Liver (tissue), 9 donors: ENCODE results near the gene SIX3. TPM values are rescaled to one million over a fixed set of nuclear protein-coding genes. Genes with fewer than 3 reads are reported as not detected.

Source experiments
- DNase-seq: peaks from one replicate; pipeline ENCODE4 v3.0.0-alpha.2; 2017; ENCODE audit warnings: low spot score
- H3K27ac ChIP-seq, 2 donors: one replicate each; pipeline ENCODE4 v1.7.0; 2013; ENCODE audit warnings: inconsistent platforms in 2 of 2, low read length in 2 of 2, control low read depth in 1 of 2, low read depth in 1 of 2, mild to moderate bottlenecking in 1 of 2
- H3K27me3 ChIP-seq, 4 donors: one replicate each; pipeline versions ENCODE4 v1.6.1 to v1.7.0; 2013; ENCODE audit warnings: low read length in 3 of 4, inconsistent platforms in 1 of 4, mild to moderate bottlenecking in 1 of 4, moderate library complexity in 1 of 4; ENCODE audit not compliant: control insufficient read depth in 4 of 4, insufficient read depth in 4 of 4
- H3K36me3 ChIP-seq, 4 donors: one replicate each; pipeline versions ENCODE4 v1.6.1 to v1.7.0; 2013; ENCODE audit warnings: low read length in 3 of 4, mild to moderate bottlenecking in 3 of 4, low read depth in 1 of 4, moderate library complexity in 1 of 4; ENCODE audit not compliant: control insufficient read depth in 4 of 4, insufficient read depth in 3 of 4
- H3K4me1 ChIP-seq, 4 donors: one replicate each; pipeline versions ENCODE4 v1.6.1 to v1.7.0; 2013; ENCODE audit warnings: low read length in 3 of 4, mild to moderate bottlenecking in 3 of 4, moderate library complexity in 1 of 4; ENCODE audit not compliant: control insufficient read depth in 4 of 4, insufficient read depth in 4 of 4
- H3K4me3 ChIP-seq, 3 donors: one replicate each; pipeline versions ENCODE4 v1.6.1 to v1.7.0; 2013; ENCODE audit warnings: low read length in 3 of 3, control low read depth in 1 of 3, low read depth in 1 of 3, mild to moderate bottlenecking in 1 of 3
- H3K9ac ChIP-seq, 2 donors: one replicate each; pipeline ENCODE4 v1.7.0; 2013; ENCODE audit warnings: low read length in 2 of 2, mild to moderate bottlenecking in 2 of 2, moderate library complexity in 2 of 2, control low read depth in 1 of 2, low read depth in 1 of 2
- H3K9me3 ChIP-seq, 4 donors: one replicate each; pipeline versions ENCODE4 v1.6.1 to v1.7.0; 2013; ENCODE audit warnings: low read length in 3 of 4; ENCODE audit not compliant: control insufficient read depth in 4 of 4
- ATF3 ChIP-seq: IDR thresholded peaks from 2 replicates; pipeline ENCODE4 v1.6.1; 2016; ENCODE audit warnings: antibody characterized with exemption
- CTCF ChIP-seq: fragments of 150-350 bp; IDR thresholded peaks from 2 replicates; pipeline ENCODE4 v1.5.1; 2017; ENCODE audit warnings: improper control_type of control experiment, low read depth, low read length; ENCODE audit not compliant: missing input control
- EGR1 ChIP-seq, 2 donors: IDR thresholded peaks; 2 replicates each; pipeline ENCODE4 v1.6.1; 2016 to 2018; ENCODE audit warnings: antibody characterized with exemption in 2 of 2, low read depth in 2 of 2
- FOXA1 ChIP-seq: IDR thresholded peaks from 2 replicates; pipeline ENCODE4 v1.6.1; 2016; ENCODE audit warnings: antibody characterized with exemption
- FOXA2 ChIP-seq: IDR thresholded peaks from 2 replicates; pipeline ENCODE4 v1.6.1; 2016; ENCODE audit warnings: antibody characterized with exemption
- GABPA ChIP-seq, 2 donors: IDR thresholded peaks in 1 of 2; conservative IDR thresholded peaks in 1 of 2; 2 replicates each; pipeline ENCODE4 v1.6.1; 2016; ENCODE audit warnings: antibody characterized with exemption in 2 of 2, mild to moderate bottlenecking in 1 of 2, moderate library complexity in 1 of 2
- HNF4A ChIP-seq, 2 donors: conservative IDR thresholded peaks; 2 replicates each; pipeline ENCODE4 v1.6.1; 2016; ENCODE audit warnings: antibody characterized with exemption in 2 of 2, mild to moderate bottlenecking in 2 of 2
- HNF4G ChIP-seq: IDR thresholded peaks from 2 replicates; pipeline ENCODE4 v1.6.1; 2016; ENCODE audit warnings: antibody characterized with exemption
- JUND ChIP-seq, 2 donors: IDR thresholded peaks; 2 replicates each; pipeline ENCODE4 v1.6.1; 2016; ENCODE audit warnings: antibody characterized with exemption in 2 of 2
- MAX ChIP-seq: IDR thresholded peaks from 2 replicates; pipeline ENCODE4 v1.6.1; 2016; ENCODE audit warnings: antibody characterized with exemption
- NR2F2 ChIP-seq: IDR thresholded peaks from 2 replicates; pipeline ENCODE4 v1.6.1; 2016; ENCODE audit warnings: antibody characterized with exemption
- RAD21 ChIP-seq, 2 donors: IDR thresholded peaks; 2 replicates each; pipeline ENCODE4 v1.6.1; 2016; ENCODE audit warnings: antibody characterized with exemption in 2 of 2, mild to moderate bottlenecking in 2 of 2
- REST ChIP-seq: IDR thresholded peaks from 2 replicates; pipeline ENCODE4 v1.6.1; 2016; ENCODE audit warnings: antibody characterized with exemption, mild to moderate bottlenecking
- RXRA ChIP-seq, 2 donors: IDR thresholded peaks; 2 replicates each; pipeline ENCODE4 v1.6.1; 2017 to 2018; ENCODE audit warnings: antibody characterized with exemption in 2 of 2, mild to moderate bottlenecking in 1 of 2
- SP1 ChIP-seq: IDR thresholded peaks from 2 replicates; pipeline ENCODE4 v1.6.1; 2018; ENCODE audit warnings: antibody characterized with exemption, mild to moderate bottlenecking
- TAF1 ChIP-seq: conservative IDR thresholded peaks from 2 replicates; pipeline ENCODE4 v1.6.1; 2016; ENCODE audit warnings: antibody characterized with exemption, mild to moderate bottlenecking
- YY1 ChIP-seq: IDR thresholded peaks from 2 replicates; pipeline ENCODE4 v1.6.1; 2016; ENCODE audit warnings: antibody characterized with exemption, mild to moderate bottlenecking
- ZBTB33 ChIP-seq: IDR thresholded peaks from 2 replicates; pipeline ENCODE4 v1.6.1; 2016; ENCODE audit warnings: antibody characterized with exemption
- WGBS: extraction: QIAGEN DNeasy Blood & Tissue Kit; methylation state at CpG from one replicate; pipeline ENCODE4 v1.1.7; 2013; 5-methylcytosine and 5-hydroxymethylcytosine counted together
- polyA plus RNA-seq, 2 donors: library from polyadenylated mRNA; stranded (reverse) in 1 of 2; unstranded in 1 of 2; fragments of 200-250 nt in 1 of 2; fragments of >200 nt in 1 of 2; fragmentation: Nextera tagmentation in 1 of 2; extraction: Ambion mirVana in 1 of 2; gene quantifications; one replicate each; pipeline versions ENCODE4 v1.2.1 to v1.2.3, GENCODE V29; 2013 to 2015
- total RNA-seq, 2 donors: library from RNA; depleted of rRNA; stranded (reverse); fragments of >200 nt; gene quantifications; one replicate each; pipeline ENCODE4 v1.2.3, GENCODE V29; 2014
- donor health status: healthy.
- donor health status: healthy.
- donor health status: healthy.
- donor health status: healthy.
- donor health status: healthy.

SIX3 gene
- total and polyA plus RNA-seq, 4 donors = not detected

GRCh38 chr2:44965684-44966083 is 24.2 kb downstream of the SIX3 start:
- Histone ChIP-seq H3K4me3 (no peak overlapping the region), H3K9me3 (no peaks in the 10 kb centered on the region), H3K9ac (no peak overlapping the region), H3K36me3 (no peaks in the 10 kb centered on the region), H3K4me1 (no peaks in the 10 kb centered on the region), H3K27ac (no peak overlapping the region), H3K27me3 (peaks cover 0 to 4% (median 2%) of the 10 kb centered on the region in 4 donors)
- WGBS = 91% methylated on average over 2 of the region's 2 CpGs
- no peak for DNase-seq
- no peak for TF ChIP-seq TAF1
- TF ChIP-seq EGR1 (IDR thresholded peaks at IDR 0.05; ENCODE audit: low read depth in 2 of 2) = no peak
- TF ChIP-seq REST = no peak
- no peak for TF ChIP-seq ZBTB33
- TF ChIP-seq HNF4A (conservative IDR thresholded peaks at IDR 0.05) = no peak
- no peak for TF ChIP-seq RAD21 (IDR thresholded peaks at IDR 0.05)
- TF ChIP-seq HNF4G = no peak
- no peak for TF ChIP-seq JUND (IDR thresholded peaks at IDR 0.05)
- no peak for TF ChIP-seq CTCF
- no peak for TF ChIP-seq RXRA (IDR thresholded peaks at IDR 0.05)
- no peak for TF ChIP-seq SP1
- TF ChIP-seq GABPA (IDR thresholded peaks at IDR 0.05 in 1 of 2, conservative IDR thresholded peaks at IDR 0.05 in 1 of 2) = no peak
- no peak for TF ChIP-seq NR2F2
- TF ChIP-seq ATF3 = no peak
- no peak for TF ChIP-seq FOXA2
- no peak for TF ChIP-seq YY1
- no peak for TF ChIP-seq FOXA1

- 87% methylated on average over 6 of the region's 6 CpGs for WGBS
- TF ChIP-seq RXRA (IDR thresholded peaks at IDR 0.05) (no peak), FOXA1 (no peak), JUND (IDR thresholded peaks at IDR 0.05) (no peak), CTCF (no peak), TAF1 (no peak), MAX (no peak), HNF4G (no peak)
- DNase-seq = no peak
- no peak overlapping the region for H3K9ac ChIP-seq
- no peak overlapping the region for H3K4me3 ChIP-seq
- no peaks in the 10 kb centered on the region for H3K36me3 ChIP-seq
- H3K27me3 ChIP-seq = peaks cover 0 to 4% (median 3%) of the 10 kb centered on the region in 4 donors
- no peaks in the 10 kb centered on the region for H3K4me1 ChIP-seq
- H3K9me3 ChIP-seq = no peaks in the 10 kb centered on the region
- H3K27ac ChIP-seq = no peak overlapping the region
Measured at GRCh38 chr2:44967056-44967455, 25.6 kb downstream of the SIX3 start.
